ENCODE data around the gene ATP12A.

Gene ATP12A

GRCh38 chr13:24684600-24684998 lies 4.4 kb downstream of the ATP12A start:
- in situ Hi-C loops (cut with MboI; ENCODE audit: low sequenced_read_pairs), result no loop called here

GRCh38 chr13:24685314-24685713 lies 5.1 kb downstream of the ATP12A start:
- in situ Hi-C loops (cut with MboI; ENCODE audit: low sequenced_read_pairs), result no loop called here

GRCh38 chr13:24687611-24688010 lies 7.4 kb downstream of the ATP12A start:
- in situ Hi-C loops (cut with MboI; ENCODE audit: low sequenced_read_pairs), result no loop called here

- in situ Hi-C loops (cut with MboI; ENCODE audit: low sequenced_read_pairs), result no loop called here
Observed at GRCh38 chr13:24688111-24688510, 7.9 kb downstream of the ATP12A start.

- in situ Hi-C loops (cut with MboI; ENCODE audit: low sequenced_read_pairs), result no loop called here
Observed at GRCh38 chr13:24688950-24689349, 8.7 kb downstream of the ATP12A start.

GRCh38 chr13:24691381-24691780 lies 11.2 kb downstream of the ATP12A start:
- in situ Hi-C loops (cut with MboI; ENCODE audit: low sequenced_read_pairs), result no loop called here

- in situ Hi-C loops (cut with MboI; ENCODE audit: low sequenced_read_pairs), result no loop called here
Observed at GRCh38 chr13:24692561-24692960, 12.4 kb downstream of the ATP12A start.

GRCh38 chr13:24693862-24694471 lies 13.8 kb downstream of the ATP12A start:
- in situ Hi-C loops (cut with MboI; ENCODE audit: low sequenced_read_pairs), result no loop called here

GRCh38 chr13:24694907-24695306 lies 14.7 kb downstream of the ATP12A start:
- in situ Hi-C loops (cut with MboI; ENCODE audit: low sequenced_read_pairs), result no loop called here

GRCh38 chr13:24698686-24699085 lies 18.5 kb downstream of the ATP12A start:
- in situ Hi-C loops (cut with MboI; ENCODE audit: low sequenced_read_pairs), result no loop called here

GRCh38 chr13:24699541-24699940 lies 19.3 kb downstream of the ATP12A start:
- in situ Hi-C loops (cut with MboI; ENCODE audit: low sequenced_read_pairs), result no loop called here

GRCh38 chr13:24700539-24700938 lies 20.3 kb downstream of the ATP12A start:
- in situ Hi-C loops (cut with MboI; ENCODE audit: low sequenced_read_pairs), result no loop called here

- in situ Hi-C loops (cut with MboI; ENCODE audit: low sequenced_read_pairs), result no loop called here
Observed at GRCh38 chr13:24706886-24707585, 26.8 kb downstream of the ATP12A start.

GRCh38 chr13:24709186-24709913 lies 29.1 kb downstream of the ATP12A start:
- in situ Hi-C loops (cut with MboI; ENCODE audit: low sequenced_read_pairs), result no loop called here

- in situ Hi-C loops (cut with MboI; ENCODE audit: low sequenced_read_pairs), result no loop called here
Observed at GRCh38 chr13:24713022-24713421, 32.8 kb downstream of the ATP12A start.

GRCh38 chr13:24716011-24716410 lies 35.8 kb downstream of the ATP12A start:
- in situ Hi-C loops (cut with MboI; ENCODE audit: low sequenced_read_pairs), result no loop called here

GRCh38 chr13:24716446-24716845 lies 36.2 kb downstream of the ATP12A start:
- in situ Hi-C loops (cut with MboI; ENCODE audit: low sequenced_read_pairs), result no loop called here

GRCh38 chr13:24717217-24717616 lies 37.0 kb downstream of the ATP12A start:
- in situ Hi-C loops (cut with MboI; ENCODE audit: low sequenced_read_pairs), result no loop called here

GRCh38 chr13:24718192-24718965 lies 38.2 kb downstream of the ATP12A start:
- in situ Hi-C loops (cut with MboI; ENCODE audit: low sequenced_read_pairs), result no loop called here

GRCh38 chr13:24719139-24719538 lies 38.9 kb downstream of the ATP12A start:
- in situ Hi-C loops (cut with MboI; ENCODE audit: low sequenced_read_pairs), result no loop called here

GRCh38 chr13:24723206-24723605 lies 43.0 kb downstream of the ATP12A start:
- in situ Hi-C loops (cut with MboI; ENCODE audit: low sequenced_read_pairs), result no loop called here
